ENCODE measurements around the gene PTN. TPM values are rescaled to one million over a fixed set of nuclear protein-coding genes. Genes with fewer than 3 reads are reported as not detected.

PTN gene
- polyA plus RNA-seq, 3 donors, result not detected

DNA sequence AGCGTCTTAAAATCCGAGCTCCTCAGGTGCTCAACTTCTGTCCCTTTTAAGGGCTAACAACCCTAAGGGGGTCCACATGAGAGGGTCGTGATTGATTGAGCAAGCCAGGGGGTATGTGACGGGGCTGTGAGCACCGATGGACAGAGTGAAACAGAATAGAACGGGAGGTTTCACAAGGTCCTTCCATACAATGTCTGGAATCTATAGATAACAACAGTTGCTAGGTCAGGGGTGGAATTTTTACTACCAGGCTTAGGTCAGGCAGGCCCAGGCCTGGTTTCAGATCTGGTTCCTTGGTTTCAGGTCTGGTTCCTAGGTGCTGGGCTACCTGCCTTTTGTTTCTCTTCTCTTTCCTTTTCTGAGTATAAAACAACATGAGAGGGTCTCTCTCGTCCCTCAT, 80.9 kb downstream of the PTN start:
- no peaks in the 10 kb centered on the region for H3K4me1 ChIP-seq (ENCODE audit: control insufficient read depth in 1 of 2, insufficient read depth in 2 of 2, low read length in 2 of 2)
- Mint-ChIP-seq H3K9me3 (peaks cover 3 to 15% (median 4%) of the 10 kb centered on the region in 7 donors), H3K4me1 (no peaks in the 10 kb centered on the region), H3K27ac (no peak overlapping the region), H3K36me3 (no peaks in the 10 kb centered on the region), H3K4me3 (no peak overlapping the region), H3K27me3 (ENCODE audit: low read depth in 3 of 3) (peaks cover 0 to 1% (median 0%) of the 10 kb centered on the region in 3 donors)
- H3K4me3 ChIP-seq (replicated peaks in 1 of 3; ENCODE audit: low read depth in 2 of 3, low read length in 3 of 3), result no peak overlapping the region
- TF ChIP-seq, protein P1, sequence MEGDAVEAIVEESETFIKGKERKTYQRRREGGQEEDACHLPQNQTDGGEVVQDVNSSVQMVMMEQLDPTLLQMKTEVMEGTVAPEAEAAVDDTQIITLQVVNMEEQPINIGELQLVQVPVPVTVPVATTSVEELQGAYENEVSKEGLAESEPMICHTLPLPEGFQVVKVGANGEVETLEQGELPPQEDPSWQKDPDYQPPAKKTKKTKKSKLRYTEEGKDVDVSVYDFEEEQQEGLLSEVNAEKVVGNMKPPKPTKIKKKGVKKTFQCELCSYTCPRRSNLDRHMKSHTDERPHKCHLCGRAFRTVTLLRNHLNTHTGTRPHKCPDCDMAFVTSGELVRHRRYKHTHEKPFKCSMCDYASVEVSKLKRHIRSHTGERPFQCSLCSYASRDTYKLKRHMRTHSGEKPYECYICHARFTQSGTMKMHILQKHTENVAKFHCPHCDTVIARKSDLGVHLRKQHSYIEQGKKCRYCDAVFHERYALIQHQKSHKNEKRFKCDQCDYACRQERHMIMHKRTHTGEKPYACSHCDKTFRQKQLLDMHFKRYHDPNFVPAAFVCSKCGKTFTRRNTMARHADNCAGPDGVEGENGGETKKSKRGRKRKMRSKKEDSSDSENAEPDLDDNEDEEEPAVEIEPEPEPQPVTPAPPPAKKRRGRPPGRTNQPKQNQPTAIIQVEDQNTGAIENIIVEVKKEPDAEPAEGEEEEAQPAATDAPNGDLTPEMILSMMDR (IDR thresholded peaks at IDR 0.05), result no peak
- 100% methylated on average over 1 of the region's 7 CpGs for WGBS (ENCODE audit: insufficient coverage)
- DNase-seq, result no peak
- H3K27ac ChIP-seq (ENCODE audit: low read depth in 1 of 2, low read length in 2 of 2), result no peak overlapping the region
- no peaks in the 10 kb centered on the region for H3K36me3 ChIP-seq (replicated peaks in 1 of 2; ENCODE audit: control insufficient read depth in 1 of 2, insufficient read depth in 2 of 2, low read length in 2 of 2)
- H2AFZ ChIP-seq (ENCODE audit: insufficient read depth, low read depth, low read length, poor library complexity, severe bottlenecking), result no peak overlapping the region
- no peaks in the 10 kb centered on the region for H3K27me3 ChIP-seq (ENCODE audit: control insufficient read depth in 2 of 2, insufficient read depth in 2 of 2, low read length in 2 of 2)
- intact Hi-C loops (cut with micrococcal nuclease), result no loop called here
- H3K4me2 ChIP-seq (replicated peaks; ENCODE audit: extremely low read depth, low read length, poor library complexity, severe bottlenecking), result no peak overlapping the region
- no peaks in the 10 kb centered on the region for H3K79me2 ChIP-seq (ENCODE audit: insufficient read depth, low read length)
- no peaks in the 10 kb centered on the region for H4K20me1 ChIP-seq (ENCODE audit: insufficient read depth, low read length)
- peaks cover 0 to 15% of the 10 kb centered on the region in 2 donors for H3K9me3 ChIP-seq (replicated peaks in 1 of 2; ENCODE audit: control insufficient read depth in 1 of 2, insufficient read depth in 1 of 2, low read length in 2 of 2)
- no peak overlapping the region for H3K9ac ChIP-seq (ENCODE audit: insufficient read depth, low read length, poor library complexity, severe bottlenecking)

GRCh38 chr7:137258552-137258951, 85.0 kb downstream of the PTN start:
- Mint-ChIP-seq H3K36me3 (no peaks in the 10 kb centered on the region), H3K9me3 (peaks cover 0 to 8% (median 4%) of the 10 kb centered on the region in 7 donors)
- intact Hi-C loops (cut with micrococcal nuclease), result no loop called here

More at GRCh38 chr7:137258552-137258951, 85.0 kb downstream of the PTN start:
- TF ChIP-seq, protein P1 (IDR thresholded peaks at IDR 0.05), result no peak
- Histone ChIP-seq H3K4me2 (replicated peaks; ENCODE audit: extremely low read depth, low read length, poor library complexity, severe bottlenecking) (no peak overlapping the region), H3K4me1 (ENCODE audit: control insufficient read depth in 1 of 2, insufficient read depth in 2 of 2, low read length in 2 of 2) (no peaks in the 10 kb centered on the region), H3K27me3 (ENCODE audit: control insufficient read depth in 2 of 2, insufficient read depth in 2 of 2, low read length in 2 of 2) (no peaks in the 10 kb centered on the region), H3K36me3 (replicated peaks in 1 of 2; ENCODE audit: control insufficient read depth in 1 of 2, insufficient read depth in 2 of 2, low read length in 2 of 2) (no peaks in the 10 kb centered on the region), H3K27ac (ENCODE audit: low read depth in 1 of 2, low read length in 2 of 2) (no peak overlapping the region), H3K9ac (ENCODE audit: insufficient read depth, low read length, poor library complexity, severe bottlenecking) (no peak overlapping the region), H3K9me3 (replicated peaks in 1 of 2; ENCODE audit: control insufficient read depth in 1 of 2, insufficient read depth in 1 of 2, low read length in 2 of 2) (peaks cover 0 to 5% of the 10 kb centered on the region in 2 donors), H4K20me1 (ENCODE audit: insufficient read depth, low read length) (no peaks in the 10 kb centered on the region), H2AFZ (ENCODE audit: insufficient read depth, low read depth, low read length, poor library complexity, severe bottlenecking) (no peak overlapping the region), H3K79me2 (ENCODE audit: insufficient read depth, low read length) (no peaks in the 10 kb centered on the region), H3K4me3 (replicated peaks in 1 of 3; ENCODE audit: low read depth in 2 of 3, low read length in 3 of 3) (no peak overlapping the region)
- Mint-ChIP-seq H3K27me3 (ENCODE audit: low read depth in 3 of 3) (peaks cover 0 to 2% (median 1%) of the 10 kb centered on the region in 3 donors), H3K27ac (no peak overlapping the region), H3K4me3 (no peak overlapping the region), H3K4me1 (no peaks in the 10 kb centered on the region)
- DNase-seq, result no peak
- WGBS (ENCODE audit: insufficient coverage), result no CpG with 5 or more reads among the region's 2 CpGs

Measured in CD14-positive monocyte (primary cell).